GM18870 (cell line): ENCODE results near the gene CCL3.

Source experiments
- ATAC-seq: cut with Tn5 transposase; IDR thresholded peaks from one replicate; pipeline ENCODE4 v1.9.1; 2021; ENCODE audit warnings: moderate library complexity; ENCODE audit not compliant: unreplicated experiment

CCL3 gene

DNA sequence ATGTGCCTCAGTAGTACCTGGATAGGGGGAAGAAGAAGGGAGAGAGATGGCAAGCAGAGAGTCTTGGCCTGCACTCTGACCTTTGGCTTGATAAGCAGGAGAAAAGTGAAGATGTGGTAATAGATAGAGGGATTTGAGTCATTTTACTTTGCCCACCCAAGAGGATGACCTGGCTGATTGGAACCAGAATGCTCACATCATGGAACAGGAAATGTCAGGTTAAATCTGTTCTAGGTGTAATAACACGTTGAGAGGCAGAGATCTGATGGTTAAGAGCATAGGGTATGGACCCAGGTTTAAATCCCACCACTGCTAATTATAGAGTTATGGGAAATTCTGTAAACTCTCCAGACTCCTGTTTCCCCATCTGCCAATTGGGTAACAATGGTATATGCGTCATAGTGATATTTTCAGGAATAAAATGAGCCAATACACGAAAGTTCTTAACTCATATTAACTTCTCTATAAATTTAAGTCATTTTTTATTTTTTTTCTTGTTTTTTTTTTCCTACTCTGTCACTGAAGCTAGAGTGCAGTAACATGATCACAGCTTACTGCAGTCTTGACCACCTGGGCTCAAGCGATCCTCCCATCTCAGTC lies 33.9 kb downstream of the CCL3 start:
- no peak for ATAC-seq

DNA sequence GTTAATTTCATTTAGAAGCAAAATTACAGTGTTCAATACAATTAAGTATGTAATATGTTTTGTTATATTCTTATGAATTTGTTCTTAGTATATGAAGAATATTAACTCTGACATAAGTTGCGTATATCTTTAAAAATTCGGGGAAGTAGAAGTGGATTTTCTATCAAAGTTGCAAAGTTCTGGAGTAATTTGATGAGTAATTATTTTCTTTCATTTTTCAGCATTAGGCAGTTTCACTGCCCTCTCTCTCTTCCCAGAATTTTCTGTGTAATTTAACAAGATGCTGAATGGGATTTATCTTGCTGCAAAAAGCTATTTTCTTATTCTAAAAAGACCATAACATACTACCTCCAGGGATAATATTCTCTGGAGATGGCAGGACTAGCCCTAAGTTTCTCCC lies 34.8 kb downstream of the CCL3 start:
- no peak for ATAC-seq

DNA sequence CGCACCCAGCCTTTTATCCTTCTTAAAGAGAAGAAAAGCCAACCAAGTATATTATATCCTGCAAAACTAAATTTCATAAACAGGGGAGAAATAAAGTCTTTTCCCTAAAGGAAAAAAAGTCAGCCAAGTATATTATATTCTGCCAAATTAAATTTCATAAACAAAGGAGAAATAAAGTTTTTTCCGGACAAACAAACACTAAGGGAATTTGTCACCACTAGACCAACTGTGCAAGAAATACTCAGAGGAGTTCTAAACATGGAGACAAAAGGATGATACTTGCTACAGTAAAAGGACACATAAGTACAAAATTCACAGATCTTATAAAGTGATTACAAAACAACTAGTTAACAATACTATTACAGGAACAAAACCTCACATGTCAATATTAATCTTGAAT lies 40.3 kb downstream of the CCL3 start:
- no peak for ATAC-seq

DNA sequence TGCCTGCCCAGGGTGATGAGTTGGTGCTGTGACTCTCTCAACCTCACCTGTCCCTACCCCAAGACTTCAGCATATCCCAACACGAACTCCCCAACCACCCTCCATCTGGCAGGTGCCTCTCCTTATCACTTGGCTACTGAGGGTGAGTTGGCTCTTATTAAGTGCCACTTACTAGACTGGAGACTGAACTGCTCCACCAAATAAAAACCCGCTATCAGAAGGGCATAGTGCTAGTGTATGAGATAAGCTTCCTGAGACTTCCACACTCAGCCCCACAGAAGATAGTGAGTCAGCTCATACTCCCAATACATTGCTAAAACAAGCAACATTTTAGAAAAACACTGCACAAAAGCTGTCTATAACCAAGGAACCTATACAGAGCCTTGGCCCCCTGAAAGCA lies 41.9 kb downstream of the CCL3 start:
- ATAC-seq, result no peak
